Neural progenitor cell (in vitro differentiated cells): ENCODE measurements around the gene PRPH2. TPM values are rescaled to one million over a fixed set of nuclear protein-coding genes. Genes with fewer than 3 reads are reported as not detected.

Experiments used
- DNase-seq: peaks from one replicate; pipeline ENCODE4 v3.0.0-alpha.2; 2016; ENCODE audit warnings: low spot score
- H2AFZ ChIP-seq: fragments of 200-600 bp; sonication (generic); replicated peaks from 2 replicates; pipeline ENCODE4 v1.6.1; 2016; ENCODE audit warnings: antibody characterized with exemption
- H3F3A ChIP-seq: fragments of 200-600 bp; sonication (generic); 2 replicates; pipeline ENCODE4 v1.6.1; 2016; ENCODE audit warnings: antibody characterized with exemption, low read depth
- H3K27ac ChIP-seq: fragments of 200-600 bp; sonication (generic); 2 replicates; pipeline ENCODE4 v1.5.1; 2016; ENCODE audit warnings: mild to moderate bottlenecking
- H3K27me3 ChIP-seq: fragments of 200-600 bp; sonication (generic); 2 replicates; pipeline ENCODE4 v1.6.1; 2016; ENCODE audit warnings: mild to moderate bottlenecking, moderate library complexity
- H3K36me3 ChIP-seq: fragments of 200-600 bp; sonication (generic); 2 replicates; pipeline ENCODE4 v1.5.1; 2016
- H3K4me1 ChIP-seq: fragments of 200-600 bp; sonication (generic); 2 replicates; pipeline ENCODE4 v1.6.1; 2016; ENCODE audit warnings: mixed run types
- H3K4me2 ChIP-seq: fragments of 200-600 bp; sonication (generic); 2 replicates; pipeline ENCODE4 v1.6.1; 2016
- H3K4me3 ChIP-seq: fragments of 200-600 bp; sonication (generic); 2 replicates; pipeline ENCODE4 v1.5.1; 2016
- H3K79me2 ChIP-seq: fragments of 200-600 bp; sonication (generic); 2 replicates; pipeline ENCODE4 v1.6.1; 2016; ENCODE audit warnings: low read depth
- H3K9ac ChIP-seq: fragments of 200-600 bp; sonication (generic); 2 replicates; pipeline ENCODE4 v1.6.1; 2016
- H3K9me3 ChIP-seq: fragments of 200-600 bp; sonication (generic); 2 replicates; pipeline ENCODE4 v1.5.1; 2016; ENCODE audit warnings: low read depth
- H4K20me1 ChIP-seq: fragments of 200-600 bp; sonication (generic); 2 replicates; pipeline ENCODE4 v1.6.1; 2016; ENCODE audit warnings: low read depth
- H3K27ac Mint-ChIP-seq: 3 replicates; pipeline ENCODE4 v1.8.0; 2021; ENCODE audit warnings: mixed read lengths
- H3K27me3 Mint-ChIP-seq: 2 replicates; pipeline ENCODE4 v1.8.0; 2022; ENCODE audit warnings: low read depth, mild to moderate bottlenecking, inconsistent platforms, moderate library complexity, mixed read lengths; ENCODE audit not compliant: insufficient read depth
- H3K36me3 Mint-ChIP-seq: 3 replicates; pipeline ENCODE4 v1.8.0; 2021; ENCODE audit warnings: mixed read lengths
- H3K4me1 Mint-ChIP-seq: 3 replicates; pipeline ENCODE4 v1.8.0; 2021; ENCODE audit warnings: mixed read lengths
- H3K4me3 Mint-ChIP-seq: 3 replicates; pipeline ENCODE4 v1.8.0; 2021; ENCODE audit warnings: mild to moderate bottlenecking, moderate library complexity, mixed read lengths
- H3K9me3 Mint-ChIP-seq: 3 replicates; pipeline ENCODE4 v1.8.0; 2020; ENCODE audit warnings: mixed read lengths
- CTCF ChIP-seq: fragments of 200-600 bp; sonication (generic); IDR thresholded peaks from 2 replicates; pipeline ENCODE4 v1.5.1; 2017; ENCODE audit warnings: antibody characterized with exemption, mild to moderate bottlenecking
- EZH2 ChIP-seq: fragments of 200-600 bp; sonication (generic); IDR thresholded peaks from 2 replicates; pipeline ENCODE4 v1.6.1; 2017; ENCODE audit warnings: antibody characterized with exemption, mild to moderate bottlenecking, moderate library complexity
- EZH2phosphoT487 ChIP-seq: fragments of 200-600 bp; sonication (generic); IDR thresholded peaks from 2 replicates; pipeline ENCODE4 v1.6.1; 2017; ENCODE audit warnings: antibody characterized with exemption
- total RNA-seq: library from RNA; depleted of rRNA; stranded (reverse); fragments of >200 nt; gene quantifications from 2 replicates; pipeline ENCODE4 v1.2.3, GENCODE V29; 2015; ENCODE audit warnings: low replicate concordance

PRPH2 gene
- total RNA-seq, 1 donor from 2014 or later = not detected

GRCh38 chr6:42702200-42702599, 20.2 kb downstream of the PRPH2 start:
- Histone ChIP-seq H3K27me3 (no peaks in the 10 kb centered on the region), H3F3A (no peaks in the 10 kb centered on the region), H3K36me3 (no peaks in the 10 kb centered on the region), H3K4me2 (no peak overlapping the region), H3K27ac (no peak overlapping the region), H3K9me3 (no peaks in the 10 kb centered on the region), H3K9ac (no peak overlapping the region), H3K4me1 (peaks cover 6% of the 10 kb centered on the region), H4K20me1 (no peaks in the 10 kb centered on the region), H3K79me2 (no peaks in the 10 kb centered on the region), H2AFZ (no peak overlapping the region), H3K4me3 (no peak overlapping the region)
- no peak for TF ChIP-seq EZH2phosphoT487
- TF ChIP-seq CTCF = no peak
- TF ChIP-seq EZH2 = no peak
- H3K4me3 Mint-ChIP-seq = no peak overlapping the region
- H3K27me3 Mint-ChIP-seq = peaks cover 4% of the 10 kb centered on the region
- no peaks in the 10 kb centered on the region for H3K36me3 Mint-ChIP-seq
- H3K27ac Mint-ChIP-seq = no peak overlapping the region
- H3K9me3 Mint-ChIP-seq = no peaks in the 10 kb centered on the region
- no peak for DNase-seq
- no peaks in the 10 kb centered on the region for H3K4me1 Mint-ChIP-seq

- no peaks in the 10 kb centered on the region for H3K9me3 ChIP-seq
- Mint-ChIP-seq H3K4me3 (no peak overlapping the region), H3K27me3 (peaks cover 2% of the 10 kb centered on the region), H3K9me3 (no peaks in the 10 kb centered on the region), H3K4me1 (no peaks in the 10 kb centered on the region), H3K27ac (no peak overlapping the region), H3K36me3 (peaks cover 2% of the 10 kb centered on the region)
- no peaks in the 10 kb centered on the region for H4K20me1 ChIP-seq
- no peak overlapping the region for H2AFZ ChIP-seq
- H3K4me2 ChIP-seq = no peak overlapping the region
- H3K36me3 ChIP-seq = no peaks in the 10 kb centered on the region
- H3K27ac ChIP-seq = no peak overlapping the region
- no peak for DNase-seq
- TF ChIP-seq CTCF (no peak), EZH2phosphoT487 (no peak), EZH2 (no peak)
- H3K27me3 ChIP-seq = no peaks in the 10 kb centered on the region
- no peaks in the 10 kb centered on the region for H3K79me2 ChIP-seq
- H3K9ac ChIP-seq = no peak overlapping the region
- no peaks in the 10 kb centered on the region for H3K4me1 ChIP-seq
- H3K4me3 ChIP-seq = no peak overlapping the region
- H3F3A ChIP-seq = no peaks in the 10 kb centered on the region
These were observed 24.2 kb downstream of the PRPH2 start for GRCh38 chr6:42698217-42698616.

GRCh38 chr6:42697268-42697655, 25.1 kb downstream of the PRPH2 start:
- Mint-ChIP-seq H3K4me1 (no peaks in the 10 kb centered on the region), H3K27me3 (peaks cover 2% of the 10 kb centered on the region), H3K27ac (no peak overlapping the region), H3K4me3 (no peak overlapping the region), H3K9me3 (no peaks in the 10 kb centered on the region), H3K36me3 (peaks cover 2% of the 10 kb centered on the region)
- Histone ChIP-seq H3F3A (no peaks in the 10 kb centered on the region), H3K27ac (no peak overlapping the region), H3K9ac (no peak overlapping the region), H3K36me3 (no peaks in the 10 kb centered on the region), H3K4me2 (no peak overlapping the region), H3K79me2 (no peaks in the 10 kb centered on the region), H3K4me1 (no peaks in the 10 kb centered on the region), H2AFZ (no peak overlapping the region), H3K27me3 (no peaks in the 10 kb centered on the region), H3K4me3 (no peak overlapping the region), H4K20me1 (no peaks in the 10 kb centered on the region), H3K9me3 (no peaks in the 10 kb centered on the region)
- no peak for DNase-seq
- no peak for TF ChIP-seq EZH2
- no peak for TF ChIP-seq EZH2phosphoT487
- TF ChIP-seq CTCF = no peak
